NB4 (cell line): Measurements from ENCODE around the gene NOL4.
"Not testable (repeated sequence)": the region's sequence is repeated elsewhere in the genome, so short reads cannot be mapped to it uniquely, and the experiment has no call there.

ENCODE experiments used
- MYC ChIP-seq: IDR thresholded peaks from 2 replicates; pipeline ENCODE4 v1.6.1; 2011; ENCODE audit warnings: low read depth, low read length
- POLR2A ChIP-seq: IDR thresholded peaks from 2 replicates; pipeline ENCODE4 v1.6.1; 2011; ENCODE audit warnings: mild to moderate bottlenecking; ENCODE audit not compliant: insufficient read length; ENCODE audit errors: extremely low read depth
- TF ChIP-seq, protein P1 (sequence below): IDR thresholded peaks from one replicate; pipeline ENCODE4 v1.5.1; 2012; ENCODE audit warnings: low read depth, low read length

DNA sequence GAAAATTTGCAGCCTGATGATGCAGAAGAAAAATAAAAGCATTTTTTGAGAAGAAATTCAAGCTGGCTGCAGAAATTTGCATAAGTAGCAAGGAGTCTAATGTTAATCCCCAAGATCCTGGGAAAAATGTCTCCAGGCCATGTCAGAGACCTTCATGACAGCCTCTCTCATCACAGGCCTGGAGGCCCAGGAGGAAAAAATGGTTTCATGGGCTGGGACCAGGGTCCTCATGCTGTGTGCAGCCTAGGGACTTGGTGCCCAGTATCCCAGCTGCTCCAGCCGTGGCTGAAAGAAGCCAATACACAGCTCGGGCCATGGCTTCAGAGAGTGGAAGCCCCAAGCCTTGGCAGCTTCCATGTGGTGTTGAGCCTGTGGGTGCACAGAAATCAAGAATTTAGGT is 41.3 kb upstream of the NOL4 start:
- not testable (repeated sequence) for TF ChIP-seq POLR2A, MYC
- TF ChIP-seq, protein P1, sequence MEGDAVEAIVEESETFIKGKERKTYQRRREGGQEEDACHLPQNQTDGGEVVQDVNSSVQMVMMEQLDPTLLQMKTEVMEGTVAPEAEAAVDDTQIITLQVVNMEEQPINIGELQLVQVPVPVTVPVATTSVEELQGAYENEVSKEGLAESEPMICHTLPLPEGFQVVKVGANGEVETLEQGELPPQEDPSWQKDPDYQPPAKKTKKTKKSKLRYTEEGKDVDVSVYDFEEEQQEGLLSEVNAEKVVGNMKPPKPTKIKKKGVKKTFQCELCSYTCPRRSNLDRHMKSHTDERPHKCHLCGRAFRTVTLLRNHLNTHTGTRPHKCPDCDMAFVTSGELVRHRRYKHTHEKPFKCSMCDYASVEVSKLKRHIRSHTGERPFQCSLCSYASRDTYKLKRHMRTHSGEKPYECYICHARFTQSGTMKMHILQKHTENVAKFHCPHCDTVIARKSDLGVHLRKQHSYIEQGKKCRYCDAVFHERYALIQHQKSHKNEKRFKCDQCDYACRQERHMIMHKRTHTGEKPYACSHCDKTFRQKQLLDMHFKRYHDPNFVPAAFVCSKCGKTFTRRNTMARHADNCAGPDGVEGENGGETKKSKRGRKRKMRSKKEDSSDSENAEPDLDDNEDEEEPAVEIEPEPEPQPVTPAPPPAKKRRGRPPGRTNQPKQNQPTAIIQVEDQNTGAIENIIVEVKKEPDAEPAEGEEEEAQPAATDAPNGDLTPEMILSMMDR, result not testable (repeated sequence)
